ENCODE measurements around the gene ZFHX2.

The ZFHX2 gene

GRCh38 chr14:23564181-23564812 lies 12.7 kb upstream of the ZFHX2 start:
- Histone ChIP-seq H3K14ac (ENCODE audit: low read length in 2 of 2) (no peak overlapping the region), H3K27me3 (ENCODE audit: control insufficient read depth in 1 of 2, insufficient read depth in 1 of 2, low read length in 2 of 2) (no peaks in the 10 kb centered on the region), H2AK5ac (ENCODE audit: low read length, severe bottlenecking) (no peak overlapping the region), H3K36me3 (ENCODE audit: control insufficient read depth in 1 of 2, insufficient read depth in 2 of 2, low read depth in 1 of 2, low read length in 2 of 2) (peaks cover 31 to 62% of the 10 kb centered on the region in 2 experiments), H4K91ac (ENCODE audit: low read length) (no peak overlapping the region), H3K9me3 (ENCODE audit: control insufficient read depth, low read length) (no peaks in the 10 kb centered on the region), H3K4me3 (ENCODE audit: insufficient read depth in 1 of 2, low read depth in 1 of 2, low read length in 2 of 2) (no peak overlapping the region), H2BK120ac (ENCODE audit: low read depth, low read length) (no peak overlapping the region), H3K27ac (ENCODE audit: low read length, poor library complexity, severe bottlenecking) (no peak overlapping the region), H2BK15ac (ENCODE audit: low read depth, poor library complexity, severe bottlenecking) (no peak overlapping the region), H2BK5ac (ENCODE audit: low read depth, low read length, poor library complexity, severe bottlenecking) (no peak overlapping the region), H2BK12ac (ENCODE audit: low read length in 2 of 2) (no peak overlapping the region), H3K18ac (ENCODE audit: low read depth in 1 of 2, low read length in 2 of 2) (no peak overlapping the region), H3K4ac (ENCODE audit: low read depth in 1 of 2, low read length in 2 of 2) (no peak overlapping the region), H2AFZ (ENCODE audit: low read depth, low read length) (no peak overlapping the region), H3K23ac (ENCODE audit: low read length in 2 of 2) (no peak overlapping the region), H3K9ac (ENCODE audit: low read length) (no peak overlapping the region), H4K8ac (ENCODE audit: low read length) (no peak overlapping the region), H3K4me2 (ENCODE audit: low read length, poor library complexity, severe bottlenecking) (no peak overlapping the region), H3K79me1 (replicated peaks; ENCODE audit: low read length, poor library complexity, severe bottlenecking) (peaks cover 44% of the 10 kb centered on the region), H3K4me1 (ENCODE audit: control insufficient read depth, insufficient read depth, low read depth, low read length) (peaks cover 14% of the 10 kb centered on the region)
- WGBS, result 96% methylated on average over 13 of the region's 13 CpGs
- DNase-seq, result no peak

DNA sequence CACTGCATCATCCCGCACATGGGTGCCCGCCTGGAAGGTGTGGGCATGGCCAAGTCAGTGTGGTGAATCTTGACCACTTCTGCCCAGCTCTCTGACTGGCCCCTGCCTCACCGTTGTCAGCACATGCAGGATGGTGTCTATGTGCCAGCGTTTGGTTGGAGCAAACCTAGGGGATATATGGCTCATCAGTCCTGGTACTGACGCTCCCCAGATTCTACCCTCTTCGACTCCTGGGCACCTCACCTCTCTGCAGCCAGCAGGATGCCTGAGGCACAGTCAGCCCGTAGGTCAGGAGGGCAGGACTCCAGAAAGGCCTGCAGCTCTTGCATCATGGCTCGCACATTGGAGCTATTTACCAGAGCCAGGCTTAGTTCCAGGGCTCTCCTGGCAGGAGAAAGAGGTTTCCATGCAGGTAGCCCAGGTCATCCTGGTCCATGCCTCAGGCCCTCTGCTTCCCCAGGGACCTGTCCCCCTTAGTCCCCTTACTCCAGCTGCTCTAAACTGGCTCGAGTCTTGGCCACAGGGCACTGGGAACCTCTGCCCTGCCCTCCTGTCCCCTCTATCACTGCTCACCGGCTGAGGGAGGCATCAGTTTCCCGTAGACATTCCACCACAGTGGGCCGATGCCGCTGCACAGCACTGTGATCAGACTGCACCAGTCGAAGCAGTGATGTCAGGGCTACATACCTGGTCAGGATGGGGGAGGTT lies 12.1 kb upstream of the ZFHX2 start:
- Histone ChIP-seq H4K8ac (ENCODE audit: low read length) (no peak overlapping the region), H3K18ac (ENCODE audit: low read depth in 1 of 2, low read length in 2 of 2) (no peak overlapping the region), H3K36me3 (ENCODE audit: control insufficient read depth in 1 of 2, insufficient read depth in 2 of 2, low read depth in 1 of 2, low read length in 2 of 2) (peaks cover 38 to 69% of the 10 kb centered on the region in 2 experiments), H2BK15ac (ENCODE audit: low read depth, poor library complexity, severe bottlenecking) (no peak overlapping the region), H2BK12ac (ENCODE audit: low read length in 2 of 2) (no peak overlapping the region), H3K4me3 (ENCODE audit: insufficient read depth in 1 of 2, low read depth in 1 of 2, low read length in 2 of 2) (no peak overlapping the region), H3K4me2 (ENCODE audit: low read length, poor library complexity, severe bottlenecking) (no peak overlapping the region), H3K9ac (ENCODE audit: low read length) (peak overlapping the region; percentile 42), H3K27me3 (ENCODE audit: control insufficient read depth in 1 of 2, insufficient read depth in 1 of 2, low read length in 2 of 2) (no peaks in the 10 kb centered on the region), H4K91ac (ENCODE audit: low read length) (no peak overlapping the region), H3K27ac (ENCODE audit: low read length, poor library complexity, severe bottlenecking) (no peak overlapping the region), H2AK5ac (ENCODE audit: low read length, severe bottlenecking) (no peak overlapping the region), H3K9me3 (ENCODE audit: control insufficient read depth, low read length) (no peaks in the 10 kb centered on the region), H2BK5ac (ENCODE audit: low read depth, low read length, poor library complexity, severe bottlenecking) (no peak overlapping the region), H3K4ac (ENCODE audit: low read depth in 1 of 2, low read length in 2 of 2) (no peak overlapping the region), H3K4me1 (ENCODE audit: control insufficient read depth, insufficient read depth, low read depth, low read length) (peaks cover 14% of the 10 kb centered on the region), H2AFZ (ENCODE audit: low read depth, low read length) (no peak overlapping the region), H3K79me1 (replicated peaks; ENCODE audit: low read length, poor library complexity, severe bottlenecking) (peaks cover 51% of the 10 kb centered on the region), H3K14ac (ENCODE audit: low read length in 2 of 2) (no peak overlapping the region), H3K23ac (ENCODE audit: low read length in 2 of 2) (no peak overlapping the region), H2BK120ac (ENCODE audit: low read depth, low read length) (no peak overlapping the region)
- no peak for DNase-seq
- WGBS, result 92% methylated on average over 14 of the region's 14 CpGs

DNA sequence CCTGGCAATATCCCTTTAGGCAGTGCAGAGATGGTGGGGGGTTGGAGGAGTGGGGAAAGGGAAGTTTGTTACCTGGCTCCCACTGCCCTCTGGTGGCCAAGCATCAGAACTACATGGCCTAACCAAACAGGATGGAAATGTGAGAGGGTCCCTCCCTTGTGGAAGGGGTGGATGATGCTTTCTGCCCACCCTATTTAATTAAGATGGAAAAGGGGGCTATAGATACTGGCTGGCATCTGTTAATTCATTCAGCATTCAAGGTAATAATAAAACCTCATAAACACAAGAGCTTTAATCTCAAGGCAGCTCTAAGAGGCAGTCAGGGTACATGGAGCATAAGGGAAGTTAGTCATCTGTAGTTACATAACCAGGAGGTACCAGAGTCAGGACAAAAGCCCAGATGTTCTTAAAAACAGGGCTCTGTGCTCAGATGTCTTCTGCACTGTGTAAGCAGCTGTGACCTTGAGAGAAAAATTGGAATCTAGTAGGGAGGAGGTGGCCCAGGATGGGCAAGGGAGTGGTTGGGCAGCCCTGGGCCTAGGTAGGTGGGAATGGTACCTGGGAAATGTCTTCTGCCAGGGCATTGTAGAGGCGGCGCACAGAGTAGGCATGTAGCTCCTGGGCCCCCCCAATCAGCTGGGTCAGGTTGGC lies 11.4 kb upstream of the ZFHX2 start:
- Histone ChIP-seq H3K14ac (ENCODE audit: low read length in 2 of 2) (no peak overlapping the region), H3K18ac (ENCODE audit: low read depth in 1 of 2, low read length in 2 of 2) (no peak overlapping the region), H3K4me3 (ENCODE audit: insufficient read depth in 1 of 2, low read depth in 1 of 2, low read length in 2 of 2) (no peak overlapping the region), H2AFZ (ENCODE audit: low read depth, low read length) (no peak overlapping the region), H3K27ac (ENCODE audit: low read length, poor library complexity, severe bottlenecking) (no peak overlapping the region), H3K9ac (ENCODE audit: low read length) (peak overlapping the region; percentile 42), H3K4me2 (ENCODE audit: low read length, poor library complexity, severe bottlenecking) (no peak overlapping the region), H3K36me3 (ENCODE audit: control insufficient read depth in 1 of 2, insufficient read depth in 2 of 2, low read depth in 1 of 2, low read length in 2 of 2) (peaks cover 43 to 75% of the 10 kb centered on the region in 2 experiments), H3K9me3 (ENCODE audit: control insufficient read depth, low read length) (no peaks in the 10 kb centered on the region), H2BK120ac (ENCODE audit: low read depth, low read length) (no peak overlapping the region), H3K79me1 (replicated peaks; ENCODE audit: low read length, poor library complexity, severe bottlenecking) (peaks cover 57% of the 10 kb centered on the region), H4K8ac (ENCODE audit: low read length) (no peak overlapping the region), H2BK12ac (ENCODE audit: low read length in 2 of 2) (no peak overlapping the region), H3K4ac (ENCODE audit: low read depth in 1 of 2, low read length in 2 of 2) (no peak overlapping the region), H2BK5ac (ENCODE audit: low read depth, low read length, poor library complexity, severe bottlenecking) (no peak overlapping the region), H2BK15ac (ENCODE audit: low read depth, poor library complexity, severe bottlenecking) (no peak overlapping the region), H3K4me1 (ENCODE audit: control insufficient read depth, insufficient read depth, low read depth, low read length) (peaks cover 14% of the 10 kb centered on the region), H4K91ac (ENCODE audit: low read length) (no peak overlapping the region), H2AK5ac (ENCODE audit: low read length, severe bottlenecking) (no peak overlapping the region), H3K23ac (ENCODE audit: low read length in 2 of 2) (no peak overlapping the region), H3K27me3 (ENCODE audit: control insufficient read depth in 1 of 2, insufficient read depth in 1 of 2, low read length in 2 of 2) (no peaks in the 10 kb centered on the region)
- DNase-seq, result peak; percentile 51
- WGBS, result 89% methylated on average over 2 of the region's 2 CpGs
